NCI-H1930 (cell line): ENCODE results near the gene PAEP.

ENCODE experiments used
- DNase-seq, 2 experiments: peaks; one replicate each; lab custom pipeline; 2025; lab: John Stamatoyannopoulos, UW

Gene PAEP

GRCh38 chr9:135579356-135579755, 17.8 kb downstream of the PAEP start:
- no peak for DNase-seq

- no peak for DNase-seq
These were observed 18.5 kb downstream of the PAEP start for GRCh38 chr9:135579889-135580660.

DNA sequence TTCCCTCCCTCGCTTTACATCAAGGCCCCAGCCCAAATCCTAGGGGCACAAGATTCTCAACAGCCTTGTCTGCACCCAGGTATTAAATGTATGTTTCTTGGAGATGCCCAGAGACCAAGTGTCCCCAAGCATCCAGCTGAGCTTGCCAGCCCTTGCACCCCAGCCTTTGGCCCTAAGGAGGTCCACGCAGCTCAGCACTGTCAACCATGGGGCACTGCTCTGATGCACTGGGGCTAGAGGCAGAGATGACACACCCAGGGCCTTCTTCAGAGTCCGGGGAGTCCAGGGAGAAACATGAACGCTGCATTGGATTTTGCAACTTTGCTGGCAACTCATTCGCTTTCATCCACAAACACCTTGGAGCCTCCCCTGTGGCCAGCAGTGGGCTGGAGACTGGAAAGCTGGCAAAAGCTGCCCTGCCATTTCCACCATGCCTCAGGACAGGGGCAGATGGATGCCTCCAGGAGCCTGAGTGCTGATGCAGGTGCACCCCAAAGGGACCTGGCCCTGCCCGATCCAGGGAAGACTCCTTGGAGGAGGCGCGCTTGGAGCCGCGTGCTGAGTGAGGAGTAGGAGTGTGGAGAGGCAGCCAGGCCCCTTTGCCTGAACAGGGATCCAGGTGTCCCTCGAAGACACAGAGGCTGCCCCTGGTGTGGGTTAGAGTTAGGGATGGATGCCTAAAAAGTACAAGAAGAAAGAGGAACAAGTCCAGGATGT, 19.3 kb downstream of the PAEP start:
- DNase-seq, result no peak

- DNase-seq, result no peak
These were observed 20.3 kb downstream of the PAEP start for GRCh38 chr9:135581636-135582426.

- no peak for DNase-seq
These were observed 21.0 kb downstream of the PAEP start for GRCh38 chr9:135582541-135582940.

- no peak for DNase-seq
These were observed 21.6 kb downstream of the PAEP start for GRCh38 chr9:135582966-135583687.

GRCh38 chr9:135583688-135584011, 22.1 kb downstream of the PAEP start:
- DNase-seq, result no peak

DNA sequence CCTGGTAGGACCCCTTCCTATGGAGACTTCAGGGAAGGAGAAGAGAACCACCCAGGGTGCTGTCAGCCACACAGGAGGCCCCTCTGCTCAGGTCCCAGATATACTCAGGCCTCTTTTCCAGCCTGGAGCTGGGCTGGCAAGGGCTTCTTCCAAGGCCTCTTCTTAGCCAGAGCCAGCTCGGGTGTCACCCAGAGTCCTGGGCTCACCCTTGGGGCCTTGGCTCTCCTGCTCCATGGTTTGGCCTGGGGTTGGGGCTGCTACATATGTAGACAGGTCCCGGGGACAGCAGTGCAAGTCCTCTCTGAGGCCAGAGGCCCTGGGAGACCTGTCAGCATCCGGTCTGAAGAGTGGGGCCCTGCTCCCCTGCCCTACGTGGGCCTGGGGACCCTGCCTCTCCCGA, 22.8 kb downstream of the PAEP start:
- DNase-seq, result no peak

DNA sequence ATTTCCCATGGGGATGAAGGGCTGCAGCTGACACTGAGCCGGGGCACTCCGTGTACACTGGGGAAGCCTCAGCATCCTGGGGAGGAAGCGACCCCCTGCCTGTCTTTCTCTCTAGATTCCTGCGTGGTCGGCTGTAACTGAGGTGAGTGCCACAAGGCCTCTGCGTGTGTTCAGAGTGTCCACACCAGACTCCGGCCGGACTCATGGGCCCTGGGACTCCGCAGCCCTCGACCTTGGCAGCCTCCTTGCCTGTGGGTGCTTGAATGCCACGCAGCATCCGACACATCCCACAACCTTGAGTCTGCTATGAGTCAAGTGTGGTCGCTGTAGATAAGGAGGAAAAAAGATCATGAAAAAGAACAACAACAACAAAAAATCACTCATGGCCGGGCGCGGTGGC, 23.4 kb downstream of the PAEP start:
- no peak for DNase-seq

DNA sequence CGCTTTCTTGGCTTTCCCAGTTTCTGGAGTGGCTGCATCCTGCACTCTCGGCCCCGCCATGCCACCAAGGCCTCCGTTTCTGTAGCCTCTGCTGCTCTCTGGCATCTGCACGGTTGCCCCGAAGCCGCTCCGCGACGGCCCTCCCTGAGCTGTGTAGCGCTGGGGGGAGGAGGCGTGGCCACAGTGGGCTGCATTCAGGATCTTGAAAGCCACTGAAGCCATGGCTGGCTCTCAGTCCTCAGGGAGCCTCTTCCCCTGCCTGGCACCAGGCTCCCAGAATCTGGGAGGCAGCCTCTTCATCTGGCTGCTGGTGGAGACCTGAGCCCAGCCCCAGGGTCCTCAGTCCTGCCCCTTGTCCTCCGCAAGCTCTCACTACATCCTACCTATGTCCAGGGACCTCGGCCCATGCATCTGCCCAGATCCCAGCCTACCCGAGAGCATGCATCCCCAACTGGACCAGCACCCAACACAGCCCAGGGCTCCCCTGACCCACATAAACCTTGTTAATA, 25.1 kb downstream of the PAEP start:
- no peak for DNase-seq

- DNase-seq, result no peak
These were observed 26.1 kb downstream of the PAEP start for GRCh38 chr9:135587658-135588057.

DNA sequence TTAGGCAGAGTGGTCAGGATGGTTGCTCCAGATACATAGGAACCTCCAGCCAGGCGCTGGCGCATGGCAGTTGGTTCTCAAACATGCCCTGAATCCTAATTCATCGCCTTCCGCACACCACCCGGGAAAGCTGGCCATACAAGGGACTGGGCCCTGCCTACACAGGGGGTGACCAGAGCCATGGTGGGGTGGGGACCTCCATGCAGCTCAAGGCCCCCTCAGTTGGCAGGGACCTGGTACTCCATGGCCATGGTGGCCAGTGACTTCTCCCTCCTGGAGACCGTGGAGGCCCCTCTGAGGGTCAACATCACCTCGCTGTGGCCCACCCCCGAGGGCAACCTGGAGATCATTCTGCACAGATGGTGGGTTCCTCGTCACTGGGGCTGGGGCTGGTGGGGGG, 26.8 kb downstream of the PAEP start:
- DNase-seq, result no peak

DNA sequence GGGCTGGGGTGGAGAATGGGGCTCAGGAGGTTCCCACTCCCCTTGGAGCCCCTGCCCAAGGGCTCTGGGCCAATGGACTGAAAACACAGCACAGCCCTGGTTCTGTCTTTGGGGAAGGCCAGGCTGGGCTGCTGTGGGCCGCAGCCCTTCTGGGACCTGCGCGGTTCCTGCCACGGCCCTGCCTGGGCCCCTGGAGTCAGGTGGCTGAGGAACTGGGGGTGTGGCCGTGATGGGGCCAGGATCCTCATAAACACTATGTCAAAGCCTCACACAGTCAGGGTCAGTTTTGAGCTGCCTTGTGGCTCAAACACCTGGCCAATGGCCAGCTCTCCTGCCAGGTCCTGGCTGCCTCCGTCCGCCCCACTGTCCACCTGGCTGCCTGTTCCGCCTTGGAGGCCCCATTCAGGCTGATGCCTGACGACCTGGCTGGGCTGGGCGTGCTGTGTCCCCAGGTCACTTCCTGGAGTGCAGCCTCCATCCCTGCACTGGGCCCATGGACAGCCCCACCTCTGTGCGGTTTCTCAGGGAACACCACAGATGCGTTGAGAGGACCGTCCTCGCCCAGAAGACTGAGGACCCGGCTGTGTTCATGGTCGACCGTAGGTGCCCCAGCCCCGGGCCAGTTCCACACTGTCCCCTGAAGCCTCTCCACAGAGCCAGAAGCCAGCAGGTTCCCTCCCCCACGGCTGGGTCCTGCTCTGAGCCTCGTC, 27.5 kb downstream of the PAEP start:
- no peak for DNase-seq

DNA sequence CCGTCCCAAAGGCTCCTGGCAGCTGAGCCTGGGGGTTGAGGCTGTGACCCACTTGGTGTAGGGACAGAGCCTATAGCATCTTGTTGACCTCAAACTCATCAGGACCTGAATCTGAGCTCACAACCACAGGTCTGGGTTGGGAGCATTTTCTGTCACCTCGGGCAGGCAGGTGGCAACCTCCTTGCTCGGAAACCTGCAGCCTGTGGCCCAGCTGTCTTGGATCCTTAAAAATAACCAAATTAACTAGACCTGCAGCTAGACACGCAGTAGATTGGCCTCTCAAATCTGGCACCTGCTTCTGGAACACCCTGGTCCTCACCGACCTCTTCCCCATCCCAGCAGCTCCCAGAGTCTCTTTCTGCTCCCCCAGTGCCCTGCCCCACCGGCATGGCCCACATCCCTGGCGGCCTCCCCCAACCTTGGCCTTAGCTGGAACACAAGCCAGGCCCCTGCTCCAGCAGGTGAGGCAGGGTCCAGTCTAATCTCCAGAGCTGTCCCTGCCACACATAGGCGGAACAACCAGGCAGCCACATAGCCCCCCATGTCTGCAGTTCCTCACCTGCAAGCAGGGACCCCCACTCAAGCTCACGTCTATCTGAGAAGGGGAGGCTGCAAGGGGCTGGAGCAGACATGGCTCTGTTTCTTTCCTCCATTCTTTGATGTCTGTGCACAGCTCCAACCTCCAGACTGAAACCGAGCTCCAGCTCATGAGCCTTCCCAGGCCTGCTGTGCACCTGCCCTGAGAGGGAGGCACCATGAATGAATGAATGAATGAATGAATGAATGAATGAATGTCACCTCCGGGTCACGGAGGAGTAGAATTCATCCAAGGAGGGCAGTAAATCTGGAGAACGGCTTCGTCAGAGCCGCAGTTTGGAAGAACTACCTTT, 28.3 kb downstream of the PAEP start:
- DNase-seq, result no peak

DNA sequence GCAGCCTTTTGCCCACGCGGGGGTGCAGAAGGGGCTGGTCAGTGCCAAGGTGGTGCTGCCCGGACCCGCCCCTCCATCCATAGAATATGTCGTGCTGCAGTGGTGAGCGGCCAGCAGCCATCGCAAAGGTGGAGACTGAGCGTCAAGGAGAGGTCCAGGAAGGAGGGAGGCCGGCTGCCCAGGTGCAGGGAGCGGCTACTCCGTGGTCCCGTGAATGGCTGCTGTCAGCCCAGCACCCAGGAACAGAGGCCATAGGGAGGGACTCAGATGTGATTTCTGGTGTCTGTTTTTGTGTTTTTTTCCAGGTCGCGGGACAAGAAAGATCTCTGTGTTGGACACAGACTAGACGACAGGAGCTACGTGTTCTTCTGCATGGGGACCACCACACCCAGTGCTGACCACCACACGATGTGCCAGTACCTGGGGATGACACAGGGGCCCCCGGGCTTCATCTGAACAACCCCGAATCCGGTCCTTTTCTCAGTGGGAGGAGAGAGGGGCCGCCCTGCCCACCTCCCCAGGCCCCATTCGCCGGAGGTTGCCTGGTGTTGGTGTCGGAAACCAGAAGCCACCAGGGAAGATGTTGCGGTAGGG, 29.0 kb downstream of the PAEP start:
- no peak for DNase-seq

GRCh38 chr9:135591506-135592330, 30.2 kb downstream of the PAEP start:
- no peak for DNase-seq

DNA sequence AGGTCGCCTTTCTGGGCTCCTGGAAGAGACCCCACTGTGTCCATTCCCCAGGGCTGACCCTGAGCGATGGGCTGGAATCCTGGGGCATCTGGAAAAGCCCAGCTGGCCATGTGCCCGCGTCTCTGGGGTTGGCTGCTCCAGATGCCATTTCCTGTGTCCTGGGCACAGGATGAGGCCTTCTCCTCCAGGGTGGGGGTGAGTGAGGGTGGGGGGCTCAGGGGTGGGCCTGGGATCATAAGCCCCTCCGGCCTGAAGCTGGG, 30.7 kb downstream of the PAEP start:
- no peak for DNase-seq

DNA sequence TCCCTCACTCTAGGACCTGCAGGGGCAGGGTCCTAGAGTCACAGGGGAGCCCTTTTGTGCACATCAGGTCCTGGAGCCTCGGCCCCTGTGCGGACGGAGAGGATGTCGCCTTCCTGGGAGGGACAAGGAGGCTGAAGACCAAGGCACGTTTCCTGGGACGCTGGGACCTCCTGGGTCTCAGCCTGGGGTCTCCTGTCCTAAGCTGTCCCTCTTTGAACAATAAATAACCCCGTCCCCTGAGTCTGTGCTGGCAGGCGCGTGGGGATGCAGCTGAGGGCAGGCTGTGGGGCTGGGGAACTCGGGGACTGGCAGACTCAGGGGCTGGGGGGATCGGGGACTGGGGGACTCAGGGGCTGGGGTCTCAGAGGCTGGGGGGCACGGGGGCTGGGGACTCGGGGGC, 31.1 kb downstream of the PAEP start:
- DNase-seq, result no peak

DNA sequence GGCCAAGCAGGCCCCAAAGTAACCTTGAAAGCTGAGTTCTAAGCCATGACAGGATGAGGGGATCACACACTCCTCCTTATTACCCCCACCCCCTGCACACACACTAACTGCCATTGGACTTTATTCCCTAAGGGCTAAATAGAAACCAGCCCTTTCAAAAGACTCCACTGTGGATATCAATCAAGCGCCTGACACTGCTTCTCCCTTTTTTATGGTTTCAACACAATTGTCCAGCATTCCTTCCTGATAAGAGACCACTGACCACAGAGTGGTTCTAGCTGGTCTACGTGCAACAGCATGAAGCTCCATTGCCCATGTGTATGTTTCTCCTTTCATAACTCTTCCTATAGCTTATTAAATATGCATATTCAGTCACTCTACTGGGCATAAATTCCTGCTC, 34.7 kb downstream of the PAEP start:
- no peak for DNase-seq
